ENCODE results near the gene ALG3.

ALG3 gene

DNA sequence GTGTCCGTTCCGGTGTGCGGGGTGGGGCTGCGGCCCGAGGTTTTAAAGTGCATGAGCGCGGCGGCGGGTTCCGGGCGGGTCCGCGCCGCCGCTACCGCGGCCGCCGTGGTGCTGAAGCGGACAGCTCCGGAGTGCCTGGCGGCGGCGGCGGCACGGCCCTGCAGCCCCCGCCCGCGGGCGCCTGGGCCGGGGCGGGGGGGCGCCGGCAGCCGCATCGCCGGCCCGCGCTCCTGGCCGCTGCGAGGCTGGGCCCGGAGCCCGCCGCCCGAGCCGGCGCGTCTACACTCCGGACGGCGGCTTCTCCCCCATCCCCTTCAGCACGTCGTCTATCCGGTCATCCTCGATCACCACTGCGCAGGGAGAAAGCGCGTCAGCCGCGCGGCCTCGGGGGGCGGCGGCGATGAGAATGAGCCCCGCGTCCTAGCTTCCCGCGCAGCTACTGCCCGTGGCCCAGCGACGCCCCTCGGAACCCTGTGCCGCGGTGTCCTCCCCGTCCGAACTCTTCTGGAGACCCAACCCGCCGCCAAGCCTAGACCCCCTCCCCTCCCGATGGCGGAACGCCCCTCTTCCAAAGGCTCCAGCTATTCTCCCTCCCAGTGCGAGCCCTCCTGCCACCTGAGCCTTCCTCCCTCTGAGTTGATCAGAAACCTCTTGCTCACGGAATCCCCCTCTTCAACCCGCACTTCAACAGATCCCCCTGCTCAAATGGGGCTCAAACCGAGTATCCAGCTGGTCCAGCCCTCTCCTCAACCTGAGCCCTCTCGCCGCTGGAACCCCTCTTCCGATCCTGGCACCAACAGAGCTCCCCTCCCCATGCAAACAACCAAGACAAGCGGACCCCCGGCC, 11.3 kb upstream of the ALG3 start:
- DNase-seq = peak; percentile 68

- DNase-seq = no peak
These were observed 10.7 kb upstream of the ALG3 start for GRCh38 chr3:184259396-184259877.

DNA sequence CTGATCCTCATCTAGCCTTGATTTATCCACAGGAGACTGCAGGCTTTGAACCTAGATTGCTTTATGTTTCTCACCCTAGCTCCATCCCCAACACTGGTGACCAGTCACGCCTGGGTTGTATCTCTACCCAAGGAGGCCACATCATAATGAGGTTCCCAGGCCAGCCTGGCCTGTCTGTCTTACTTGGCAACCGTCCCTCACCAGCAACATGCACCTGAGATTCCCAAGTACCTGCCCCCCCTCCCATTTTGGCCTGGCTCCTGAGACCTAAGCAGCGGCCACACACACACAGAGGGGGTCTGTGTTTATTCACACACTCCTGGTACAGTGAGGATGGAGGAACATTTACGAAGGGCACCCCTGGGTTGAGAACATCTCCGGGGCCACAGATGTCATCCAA, 10.2 kb upstream of the ALG3 start:
- DNase-seq = no peak

- DNase-seq = no peak
These were observed 8.5 kb upstream of the ALG3 start for GRCh38 chr3:184257083-184257915.

DNA sequence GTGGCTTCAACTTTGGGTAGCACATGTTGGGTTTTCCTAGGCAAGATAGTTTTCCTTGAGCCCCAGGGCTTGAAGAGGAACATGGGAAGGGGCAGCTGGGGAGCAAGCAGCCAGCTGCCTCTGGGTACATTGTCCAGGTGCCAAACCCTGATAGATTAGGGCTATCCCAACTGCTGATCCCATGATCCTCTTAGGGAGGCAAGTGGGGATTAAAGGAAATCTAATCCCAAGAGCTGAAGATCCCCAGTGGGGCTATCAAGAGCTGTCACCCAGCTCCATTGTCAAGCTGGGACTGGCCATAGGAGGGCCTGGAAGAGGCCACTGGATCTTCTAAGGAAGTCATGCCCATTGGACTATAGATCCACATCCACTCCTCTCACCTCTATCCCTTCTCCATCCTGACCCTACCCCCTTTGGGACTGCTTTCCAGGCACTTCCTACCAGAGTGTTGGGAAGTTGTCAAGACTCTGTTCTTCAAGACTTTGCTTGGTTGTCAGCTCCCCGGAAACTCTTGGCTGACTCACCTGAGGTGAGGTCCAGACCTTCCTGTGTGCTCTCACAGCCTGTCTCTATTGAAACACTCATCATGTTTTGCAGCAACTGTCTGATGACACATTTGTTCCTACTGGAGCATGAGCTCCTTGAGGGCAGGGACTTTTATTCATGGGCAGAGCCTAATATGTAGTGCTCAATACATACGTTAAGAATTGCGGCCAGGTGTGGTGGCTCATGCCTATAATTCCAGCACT, 6.7 kb upstream of the ALG3 start:
- no peak for DNase-seq

GRCh38 chr3:184250167-184250828, 1.5 kb upstream of the ALG3 start:
- DNase-seq = peak; percentile 96

DNA sequence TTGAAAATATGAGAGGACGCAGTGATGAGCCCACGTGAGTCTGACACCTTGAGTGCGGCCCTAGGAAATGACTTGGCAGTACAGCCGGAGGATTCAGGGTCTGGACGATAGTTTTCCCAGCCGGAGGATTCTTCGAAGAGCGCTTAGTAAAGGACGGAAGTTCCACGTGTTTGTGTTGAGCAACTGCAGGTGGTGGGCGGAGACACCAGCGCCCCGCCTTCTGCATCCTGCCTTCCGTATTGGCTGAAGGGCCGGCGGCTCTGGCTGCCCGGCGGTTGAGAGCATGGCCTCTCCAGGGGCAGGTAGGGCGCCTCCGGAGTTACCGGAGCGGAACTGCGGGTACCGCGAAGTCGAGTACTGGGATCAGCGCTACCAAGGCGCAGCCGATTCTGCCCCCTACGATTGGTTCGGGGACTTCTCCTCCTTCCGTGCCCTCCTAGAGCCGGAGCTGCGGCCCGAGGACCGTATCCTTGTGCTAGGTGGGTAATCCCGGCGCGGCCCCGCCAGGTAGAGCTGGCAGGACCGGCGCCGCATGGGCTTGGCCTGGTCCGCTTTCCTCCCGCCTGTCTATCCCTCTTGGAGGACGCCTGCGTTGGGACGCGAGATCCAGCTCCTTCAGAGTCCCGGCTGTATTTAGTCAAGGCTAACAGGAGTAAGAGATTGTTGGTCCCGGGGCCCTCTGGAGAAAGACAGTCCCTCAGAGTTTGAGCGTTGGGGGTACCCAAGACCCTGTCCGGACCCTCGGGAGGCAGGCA, 827 bp upstream of the ALG3 start, which contains the start of gene EEF1AKMT4:
TSS of gene EEF1AKMT4 (plus strand) at position 261 of the 755 bp plus-strand sequence. CDS start at position 284, 23 bp downstream.
- peak; percentile 95 for DNase-seq

DNA sequence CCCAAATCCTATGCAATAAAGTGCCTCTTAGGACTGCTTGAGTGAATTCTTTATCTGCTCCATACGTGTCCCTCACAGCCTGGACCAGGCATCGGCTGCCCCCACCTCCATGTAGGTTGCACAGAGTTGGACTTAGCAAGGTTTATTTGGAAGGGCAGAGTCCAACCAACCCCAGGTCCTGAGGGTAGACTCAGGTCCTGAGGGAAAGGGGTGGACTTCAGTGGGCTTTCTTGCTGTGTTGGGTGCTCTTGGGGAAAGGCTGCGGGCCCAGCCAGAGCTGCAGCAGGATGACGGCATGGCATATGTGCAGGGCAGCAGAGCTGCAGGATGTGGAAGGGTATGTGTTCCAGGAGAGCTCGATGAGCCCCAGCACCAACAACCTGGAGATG, 6.5 kb downstream of the ALG3 start:
- DNase-seq = no peak

DNA sequence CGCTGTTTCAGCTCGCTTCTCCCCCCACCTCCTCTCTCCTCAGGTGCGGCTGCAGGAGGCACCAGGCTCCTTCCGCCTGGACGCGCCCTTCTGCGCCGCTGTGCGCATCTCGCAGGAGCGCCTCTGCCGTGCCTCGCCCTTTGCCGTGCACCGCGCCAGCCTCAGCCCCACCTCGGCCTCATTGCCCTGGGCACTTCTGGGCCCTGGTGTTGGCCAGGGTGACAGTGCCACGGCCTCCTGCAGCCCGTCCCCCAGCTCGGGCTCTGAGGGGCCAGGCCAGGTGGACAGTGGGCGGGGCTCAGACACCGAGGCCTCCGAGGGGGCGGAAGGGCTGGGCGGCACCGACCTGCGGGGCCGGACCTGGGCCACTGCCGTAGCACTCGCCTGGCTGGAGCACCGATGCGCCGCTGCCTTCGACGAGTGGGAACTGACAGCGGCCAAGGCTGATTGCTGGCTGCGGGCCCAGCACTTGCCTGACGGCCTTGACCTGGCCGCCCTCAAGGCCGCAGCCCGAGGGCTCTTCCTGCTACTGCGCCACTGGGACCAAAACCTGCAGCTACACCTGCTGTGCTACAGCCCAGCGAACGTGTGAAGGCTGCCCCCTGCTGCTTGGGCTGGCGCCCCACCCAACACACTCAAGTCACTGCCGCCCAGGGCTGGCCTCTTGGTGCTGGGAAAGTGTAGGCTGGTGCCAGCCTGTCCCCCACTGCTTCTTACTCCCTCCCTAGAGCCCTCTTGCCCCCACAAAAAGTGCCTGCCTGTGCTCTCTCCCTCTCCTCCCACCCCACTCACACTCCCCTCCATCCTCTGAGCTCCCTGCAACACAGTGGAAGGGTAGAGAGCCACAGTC, 7.1 kb downstream of the ALG3 start:
- peak; percentile 61 for DNase-seq

GRCh38 chr3:184241141-184241446, 7.7 kb downstream of the ALG3 start:
- DNase-seq = no peak

DNA sequence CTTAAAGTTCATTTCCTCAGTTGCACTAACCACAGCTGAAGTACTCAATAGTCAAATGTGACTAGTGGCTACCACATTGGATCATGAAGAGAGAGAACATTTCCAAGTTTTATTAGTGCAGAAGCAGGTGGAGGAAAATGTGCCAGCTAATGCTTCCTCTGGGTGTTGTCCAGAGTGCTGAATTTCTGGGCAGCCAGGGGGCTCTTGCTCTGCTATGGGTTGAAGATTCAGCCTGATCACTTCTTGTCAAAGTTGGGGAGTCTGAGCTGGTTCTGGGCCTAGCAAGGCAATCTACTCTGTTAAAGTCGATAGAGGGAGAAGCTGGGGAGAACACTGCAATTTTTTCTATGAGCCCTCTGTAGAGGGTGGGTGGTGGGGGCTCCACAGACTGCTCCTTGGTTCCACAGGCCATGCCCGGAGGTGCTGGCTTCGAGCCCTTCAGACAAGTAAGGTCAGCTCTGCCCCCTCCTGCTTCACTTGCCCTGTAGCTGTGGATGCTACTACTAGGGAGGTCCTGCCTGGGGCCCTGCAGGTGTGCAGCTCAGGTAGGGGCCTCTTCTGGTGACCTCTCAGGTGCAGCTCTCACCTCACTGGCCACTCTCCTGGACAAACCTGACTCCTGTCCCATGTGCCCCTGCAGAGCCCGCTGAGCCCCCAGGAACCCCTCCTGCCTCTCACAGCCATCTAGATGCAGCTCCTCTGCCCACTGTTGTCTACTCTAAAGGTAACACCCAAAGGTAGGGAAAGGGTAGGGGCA, 8.2 kb downstream of the ALG3 start:
- DNase-seq = no peak

GRCh38 chr3:184239708-184240107, 9.1 kb downstream of the ALG3 start:
- no peak for DNase-seq

GRCh38 chr3:184239221-184239620, 9.5 kb downstream of the ALG3 start:
- DNase-seq = no peak

DNA sequence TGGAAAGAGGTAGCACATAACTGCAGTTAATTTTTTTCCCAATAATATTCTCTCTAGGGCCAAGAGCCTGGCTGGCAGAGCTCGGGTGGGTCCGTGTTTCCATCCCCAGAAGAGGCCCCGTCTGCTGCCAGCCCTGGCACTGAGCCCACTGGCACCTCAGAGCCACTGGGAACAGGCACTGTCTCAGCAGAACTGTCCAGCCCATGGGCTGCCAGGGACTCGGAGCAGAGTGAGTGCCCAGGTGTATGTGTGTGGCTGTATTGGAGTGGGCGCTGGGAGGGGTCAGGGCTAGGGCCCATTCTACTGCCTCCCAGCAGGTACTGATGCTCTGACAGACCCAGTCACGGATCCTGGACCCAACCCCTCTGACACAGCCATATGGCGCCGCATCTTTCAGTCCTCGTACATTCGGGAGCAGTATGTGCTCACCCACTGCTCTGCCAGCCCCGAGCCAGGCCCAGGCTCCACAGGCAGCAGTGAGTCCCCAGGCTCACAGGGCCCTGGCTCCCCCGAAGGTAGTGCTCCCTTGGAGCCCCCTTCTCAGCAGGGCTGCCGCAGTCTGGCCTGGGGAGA, 10.4 kb downstream of the ALG3 start:
- no peak for DNase-seq

- DNase-seq = no peak
These were observed 11.0 kb downstream of the ALG3 start for GRCh38 chr3:184237807-184238206.

GRCh38 chr3:184237211-184237610, 11.6 kb downstream of the ALG3 start:
- DNase-seq = no peak

- no peak for DNase-seq
These were observed 12.1 kb downstream of the ALG3 start for GRCh38 chr3:184236636-184237035.

- DNase-seq = no peak
These were observed 12.7 kb downstream of the ALG3 start for GRCh38 chr3:184236033-184236410.

DNA sequence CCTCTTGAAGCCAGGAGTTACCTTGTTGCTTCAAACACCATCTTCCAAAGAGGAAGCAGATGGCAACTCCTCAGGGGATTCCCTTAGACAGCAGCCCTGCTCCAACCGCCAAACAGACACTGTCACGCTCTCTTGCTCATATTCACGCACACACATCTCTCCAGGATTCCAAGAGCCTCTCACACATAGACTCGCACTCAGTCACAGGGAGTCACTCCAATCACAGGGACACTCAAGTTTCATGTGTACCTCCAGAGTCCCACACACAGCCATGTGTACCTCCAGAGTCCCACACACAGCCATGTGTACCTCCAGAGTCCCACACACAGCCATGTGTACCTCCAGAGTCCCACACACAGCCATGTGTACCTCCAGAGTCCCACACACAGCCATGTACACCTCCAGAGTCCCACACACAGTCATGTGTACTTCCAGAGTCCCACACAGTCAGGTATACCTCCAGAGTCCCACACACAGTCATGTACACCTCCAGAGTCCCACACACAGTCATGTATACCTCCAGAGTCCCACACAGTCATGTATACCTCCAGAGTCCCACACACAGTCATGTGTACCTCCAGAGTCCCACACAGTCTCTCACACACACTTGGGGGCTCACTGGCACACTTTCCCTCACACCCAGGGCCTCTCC, 13.3 kb downstream of the ALG3 start:
- DNase-seq = no peak
